K562 (cell line): Measurements from ENCODE around the gene CRIM1. TPM values are rescaled to one million over a fixed set of nuclear protein-coding genes. Genes with fewer than 3 reads are reported as not detected.

Experiments used
- ARHGAP35 ChIP-seq: fragments of 450-650 bp; IDR thresholded peaks from 2 replicates; pipeline ENCODE4 v1.6.1; 2018; ENCODE audit not compliant: partially characterized antibody
- BRCA1 ChIP-seq, 2 experiments: fragments of 450-650 bp in 1 of 2; sonication (generic) in 1 of 2; formaldehyde crosslinking in 1 of 2; IDR thresholded peaks; 2 replicates each; pipeline versions ENCODE4 v1.5.0 to v1.6.1; 2017 to 2020; ENCODE audit warnings: mild to moderate bottlenecking in 1 of 2, missing genetic modification reagents in 1 of 2
- BRD9 ChIP-seq: fragments of 450-650 bp; IDR thresholded peaks from 2 replicates; pipeline ENCODE4 v1.6.1; 2018; ENCODE audit warnings: low read depth; ENCODE audit not compliant: partially characterized antibody
- CBFA2T3 ChIP-seq: fragments of 450-650 bp; IDR thresholded peaks from 2 replicates; pipeline ENCODE4 v1.6.1; 2017
- DDX20 ChIP-seq: fragments of 450-650 bp; IDR thresholded peaks from 2 replicates; pipeline ENCODE4 v1.6.1; 2016; ENCODE audit warnings: missing genetic modification characterization, low read depth, mild to moderate bottlenecking, missing compliant biosample characterization, moderate library complexity
- ELF4 ChIP-seq: fragments of 450-650 bp; formaldehyde crosslinking; IDR thresholded peaks from 2 replicates; pipeline ENCODE4 v1.4.0; 2022; ENCODE audit warnings: missing genetic modification characterization
- EP300 ChIP-seq: IDR thresholded peaks from 2 replicates; pipeline ENCODE4 v1.6.1; 2012; ENCODE audit warnings: low read length, improper control_type of control experiment
- IFI16 ChIP-seq: fragments of 250-450 bp; sonication (Bioruptor Pico); IDR thresholded peaks from 2 replicates; pipeline ENCODE4 v2.1.2; 2022; ENCODE audit warnings: mild to moderate bottlenecking, inconsistent platforms
- MEF2D ChIP-seq: conservative IDR thresholded peaks from 2 replicates; pipeline ENCODE4 v1.6.1; 2016; ENCODE audit warnings: low read depth, missing genetic modification characterization, missing compliant biosample characterization
- MYC ChIP-seq, 2 experiments: fragments of 250-450 bp in 1 of 2; sonication (Bioruptor Pico) in 1 of 2; IDR thresholded peaks; 2 replicates each; pipeline versions ENCODE4 v1.5.1 to v1.6.1; 2012 to 2021; ENCODE audit warnings: low read depth in 2 of 2, borderline replicate concordance in 1 of 2, improper control_type of control experiment in 1 of 2, low read length in 1 of 2, mild to moderate bottlenecking in 1 of 2, moderate library complexity in 1 of 2
- NFIC ChIP-seq: fragments of 450-650 bp; IDR thresholded peaks from 2 replicates; pipeline ENCODE4 v1.6.1; 2017; ENCODE audit warnings: mild to moderate bottlenecking, inconsistent platforms
- NONO ChIP-seq, 2 experiments: fragments of 200-400 bp in 1 of 2; fragments of 450-650 bp in 1 of 2; formaldehyde crosslinking in 1 of 2; IDR thresholded peaks; 2 replicates each; pipeline ENCODE4 v1.6.1; 2017; ENCODE audit warnings: low read depth in 2 of 2, mild to moderate bottlenecking in 2 of 2, moderate library complexity in 2 of 2, low read length in 1 of 2
- POLR2G ChIP-seq: fragments of 200-400 bp; formaldehyde crosslinking; IDR thresholded peaks from 2 replicates; pipeline ENCODE4 v1.6.1; 2017; ENCODE audit warnings: low read depth, mild to moderate bottlenecking, antibody characterized with exemption, low read length, moderate library complexity
- POU5F1 ChIP-seq: fragments of 150-350 bp; IDR thresholded peaks from 2 replicates; pipeline ENCODE4 v1.6.1; 2014; ENCODE audit warnings: borderline replicate concordance, low read length, low read depth, mild to moderate bottlenecking; ENCODE audit not compliant: partially characterized antibody
- RBM15 ChIP-seq: fragments of 200-400 bp; formaldehyde crosslinking; IDR thresholded peaks from 2 replicates; pipeline ENCODE4 v1.6.1; 2018; ENCODE audit warnings: mild to moderate bottlenecking, low read length, moderate library complexity; ENCODE audit not compliant: insufficient read depth
- SMAD4 ChIP-seq: fragments of 250-450 bp; sonication (Bioruptor Pico); conservative IDR thresholded peaks from 2 replicates; pipeline ENCODE4 v1.8.0; 2021; ENCODE audit warnings: inconsistent platforms, mild to moderate bottlenecking, moderate library complexity
- SNIP1 ChIP-seq: fragments of 450-650 bp; IDR thresholded peaks from 2 replicates; pipeline ENCODE4 v1.7.1; 2017; ENCODE audit warnings: low read depth, mild to moderate bottlenecking
- ZNF146 ChIP-seq: IDR thresholded peaks from one replicate; pipeline ENCODE4 v1.6.1; 2018; ENCODE audit warnings: missing compliant biosample characterization; ENCODE audit not compliant: unreplicated experiment
- ZNF165 ChIP-seq: fragments of 250-450 bp; sonication (Bioruptor Pico); IDR thresholded peaks from 2 replicates; pipeline ENCODE4 v1.4.0; 2020; ENCODE audit warnings: borderline replicate concordance
- ZNF551 ChIP-seq: fragments of 250-450 bp; sonication (Bioruptor Pico); IDR thresholded peaks from 2 replicates; pipeline ENCODE4 v1.5.0; 2021; ENCODE audit warnings: mild to moderate bottlenecking, moderate library complexity
- polyA plus RNA-seq, 8 experiments: library from polyadenylated mRNA; depleted of rRNA in 4 of 8; stranded (reverse) in 5 of 8; unstranded in 3 of 8; fragments of >200 nt; fragmentation: Nextera tagmentation in 2 of 8; fragmentation: Illumina TruSeq in 1 of 8; extraction: Ambion mirVana in 2 of 8; extraction: Trizol in 1 of 8; gene quantifications; 2 replicates each; pipeline versions ENCODE4 v1.2.1 to v1.2.3, GENCODE V29; 2011 to 2014; ENCODE audit warnings: inconsistent platforms in 1 of 8, missing spikeins in 1 of 8
- total RNA-seq, 7 experiments: library from RNA; depleted of rRNA in 6 of 7; stranded (reverse); fragments of >200 nt in 6 of 7; fragmentation: Illumina TruSeq in 2 of 7; extraction: Trizol in 2 of 7; gene quantifications; 2 replicates each; pipeline versions ENCODE4 v1.2.1 to v1.2.3, GENCODE V29; 2011 to 2021; ENCODE audit warnings: low replicate concordance in 1 of 7
- TF ChIP-seq, protein P1 (sequence below): sonication (generic); formaldehyde crosslinking; IDR thresholded peaks from 2 replicates; pipeline ENCODE4 v1.8.0; 2022; ENCODE audit warnings: mild to moderate bottlenecking, missing genetic modification reagents
- TF ChIP-seq, protein P2 (sequence below): fragments of 450-650 bp; IDR thresholded peaks from 2 replicates; pipeline ENCODE4 v1.6.1; 2014; ENCODE audit warnings: low read depth, mild to moderate bottlenecking, moderate library complexity, borderline replicate concordance

The CRIM1 gene
- total and polyA plus RNA-seq, 9 of the 15 experiments (the other 6 are each of a cell fraction or from before 2014, with no cell fraction given): 0.01 to 0.36 (median 0.06) TPM; not detected in 1

DNA sequence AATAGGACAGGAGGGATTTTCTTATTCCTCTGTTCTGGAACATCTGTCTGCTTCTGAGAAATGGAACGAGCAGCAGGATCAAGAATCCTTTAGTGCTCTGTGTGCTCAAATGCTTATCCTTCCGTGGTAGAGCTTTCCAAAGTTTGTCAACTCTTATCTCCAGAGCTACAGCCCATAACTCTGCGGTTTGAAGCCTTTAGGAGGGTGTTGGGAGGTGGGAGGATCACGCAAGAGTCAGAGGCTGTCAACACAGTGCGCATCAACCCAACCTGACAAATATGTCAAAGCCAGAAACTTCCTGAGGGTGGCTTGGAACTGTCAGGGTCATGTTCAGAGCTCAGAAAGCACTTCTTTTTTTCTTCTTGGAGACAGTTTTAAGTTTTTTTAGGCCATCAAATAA is 95.9 kb downstream of the CRIM1 start (continued):
- no peak for TF ChIP-seq SMAD4 (CRISPR knock-in tag)
- no peak for TF ChIP-seq POU5F1
- no peak for TF ChIP-seq MYC (IDR thresholded peaks at IDR 0.05; ENCODE audit: low read depth, low read length)
- TF ChIP-seq MYC (CRISPR knock-in tag; IDR thresholded peaks at IDR 0.05; ENCODE audit: borderline replicate concordance, low read depth): no peak
- TF ChIP-seq NFIC: peak; percentile 50
- no peak for TF ChIP-seq IFI16 (CRISPR knock-in tag)
- TF ChIP-seq, protein P1, sequence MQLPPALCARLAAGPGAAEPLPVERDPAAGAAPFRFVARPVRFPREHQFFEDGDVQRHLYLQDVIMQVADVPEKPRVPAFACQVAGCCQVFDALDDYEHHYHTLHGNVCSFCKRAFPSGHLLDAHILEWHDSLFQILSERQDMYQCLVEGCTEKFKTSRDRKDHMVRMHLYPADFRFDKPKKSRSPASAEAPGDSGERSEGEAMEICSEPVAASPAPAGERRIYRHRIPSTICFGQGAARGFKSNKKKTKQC (CRISPR knock-in tag): no peak
- no peak for TF ChIP-seq BRD9
- no peak for TF ChIP-seq RBM15
- peak; percentile 90 for TF ChIP-seq CBFA2T3
- TF ChIP-seq SNIP1: no peak
- TF ChIP-seq NONO (IDR thresholded peaks at IDR 0.05; ENCODE audit: low read depth in 2 of 2, low read length in 1 of 2): no peak
- no peak for TF ChIP-seq ARHGAP35
- TF ChIP-seq ELF4 (CRISPR knock-in tag): no peak
- TF ChIP-seq MEF2D: peak; percentile 45; the same call in 1 of the 2 replicates
- TF ChIP-seq, protein P2, sequence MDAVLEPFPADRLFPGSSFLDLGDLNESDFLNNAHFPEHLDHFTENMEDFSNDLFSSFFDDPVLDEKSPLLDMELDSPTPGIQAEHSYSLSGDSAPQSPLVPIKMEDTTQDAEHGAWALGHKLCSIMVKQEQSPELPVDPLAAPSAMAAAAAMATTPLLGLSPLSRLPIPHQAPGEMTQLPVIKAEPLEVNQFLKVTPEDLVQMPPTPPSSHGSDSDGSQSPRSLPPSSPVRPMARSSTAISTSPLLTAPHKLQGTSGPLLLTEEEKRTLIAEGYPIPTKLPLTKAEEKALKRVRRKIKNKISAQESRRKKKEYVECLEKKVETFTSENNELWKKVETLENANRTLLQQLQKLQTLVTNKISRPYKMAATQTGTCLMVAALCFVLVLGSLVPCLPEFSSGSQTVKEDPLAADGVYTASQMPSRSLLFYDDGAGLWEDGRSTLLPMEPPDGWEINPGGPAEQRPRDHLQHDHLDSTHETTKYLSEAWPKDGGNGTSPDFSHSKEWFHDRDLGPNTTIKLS: no peak
- TF ChIP-seq ZNF146 (CRISPR knock-in tag): no peak
- TF ChIP-seq EP300: peak; percentile 73
- TF ChIP-seq POLR2G: no peak
- TF ChIP-seq BRCA1 (IDR thresholded peaks at IDR 0.05): no peak
- TF ChIP-seq BRCA1 (CRISPR knock-in tag; IDR thresholded peaks at IDR 0.05): no peak
- TF ChIP-seq ZNF551 (CRISPR knock-in tag): no peak
- TF ChIP-seq ZNF165 (CRISPR knock-in tag): no peak
- no peak for TF ChIP-seq DDX20
